NCI-H1694 treated with DMSO at 0.1 percent for 48 hours (cell line): ENCODE measurements around the gene NFATC2.
"Not testable (repeated sequence)": the region's sequence is repeated elsewhere in the genome, so short reads cannot be mapped to it uniquely, and the experiment has no call there.

Experiments used
- DNase-seq: peaks from one replicate; lab custom pipeline; 2025; lab: John Stamatoyannopoulos, UW

NFATC2 gene

DNA sequence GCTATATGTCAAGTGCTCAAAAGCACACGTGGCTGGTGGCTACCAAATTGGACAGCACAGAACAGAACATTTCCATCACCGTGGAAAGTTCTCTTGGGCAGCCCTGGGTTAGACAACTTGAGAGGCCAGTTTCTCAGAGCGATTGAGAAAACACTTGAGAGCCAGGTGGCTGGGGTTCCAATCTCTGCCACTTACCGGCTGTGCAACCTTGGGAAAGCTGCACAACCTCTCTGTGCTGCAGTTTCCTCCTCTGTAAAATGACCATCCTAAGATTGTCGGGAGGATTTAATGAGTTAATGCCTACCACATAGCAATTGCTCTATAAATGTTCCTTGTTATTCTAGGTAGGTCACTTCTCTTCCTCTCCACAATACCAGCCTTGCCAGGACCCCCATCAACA lies 25.1 kb upstream of the NFATC2 start:
- no peak for DNase-seq

DNA sequence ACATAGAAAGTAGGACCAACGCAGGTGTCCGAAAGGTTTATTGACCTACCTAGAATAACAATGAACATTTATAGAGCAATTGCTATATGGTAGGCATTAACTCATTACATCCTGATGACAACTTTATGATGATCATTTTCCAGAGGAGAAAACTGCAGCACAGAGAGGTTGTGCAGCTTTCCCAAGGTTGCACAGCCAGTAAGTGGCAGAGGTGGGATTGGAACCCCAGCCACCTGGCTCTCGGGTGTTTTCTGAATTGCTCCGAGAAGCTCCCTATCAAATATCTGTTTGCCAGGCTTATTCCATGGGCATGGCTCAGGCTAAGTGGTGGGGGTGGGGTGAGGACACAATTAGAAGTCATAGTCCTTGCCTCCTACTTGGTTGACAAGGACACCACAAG lies 24.1 kb upstream of the NFATC2 start:
- no peak for DNase-seq

DNA sequence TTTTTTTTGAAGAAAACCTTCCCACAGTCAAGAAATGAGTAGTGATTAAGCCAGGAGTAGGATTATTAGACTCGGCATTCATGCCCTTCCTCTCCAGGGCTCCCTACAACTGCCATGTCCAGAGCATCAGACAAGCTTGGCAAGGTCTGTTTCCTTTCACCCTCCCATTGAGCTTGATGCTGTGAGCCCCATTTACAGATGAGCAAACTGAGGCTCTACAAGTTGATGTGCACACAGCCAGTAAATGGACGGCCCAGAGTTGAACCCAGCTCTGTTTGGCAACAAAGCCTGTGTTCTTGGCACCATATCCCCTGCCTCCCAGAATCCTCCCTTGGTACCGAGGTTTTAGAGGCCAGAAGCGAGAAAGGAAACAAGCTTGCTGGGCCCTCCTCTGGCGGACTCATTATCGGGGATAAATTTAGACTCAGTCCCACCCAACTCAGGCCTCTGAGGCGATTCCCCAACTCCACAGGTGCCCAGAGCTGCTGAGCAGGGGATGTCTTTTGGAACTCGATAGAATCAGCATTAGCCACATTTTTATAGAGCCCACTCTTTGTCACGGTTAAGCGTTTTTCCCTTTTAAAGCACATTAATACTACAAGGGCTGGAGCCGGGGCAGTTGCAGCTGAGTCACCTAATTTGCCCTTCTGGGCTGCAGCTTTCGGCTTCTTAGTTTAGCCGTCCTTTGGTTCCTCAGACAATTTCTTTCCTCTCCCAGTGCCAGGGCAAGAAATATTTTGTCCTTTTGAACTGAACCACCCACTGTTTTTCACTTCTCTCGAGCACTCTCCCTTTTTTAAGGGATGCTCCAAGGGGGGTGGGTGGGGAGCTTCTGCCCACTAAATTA lies 23.0 kb upstream of the NFATC2 start:
- DNase-seq, result no peak

DNA sequence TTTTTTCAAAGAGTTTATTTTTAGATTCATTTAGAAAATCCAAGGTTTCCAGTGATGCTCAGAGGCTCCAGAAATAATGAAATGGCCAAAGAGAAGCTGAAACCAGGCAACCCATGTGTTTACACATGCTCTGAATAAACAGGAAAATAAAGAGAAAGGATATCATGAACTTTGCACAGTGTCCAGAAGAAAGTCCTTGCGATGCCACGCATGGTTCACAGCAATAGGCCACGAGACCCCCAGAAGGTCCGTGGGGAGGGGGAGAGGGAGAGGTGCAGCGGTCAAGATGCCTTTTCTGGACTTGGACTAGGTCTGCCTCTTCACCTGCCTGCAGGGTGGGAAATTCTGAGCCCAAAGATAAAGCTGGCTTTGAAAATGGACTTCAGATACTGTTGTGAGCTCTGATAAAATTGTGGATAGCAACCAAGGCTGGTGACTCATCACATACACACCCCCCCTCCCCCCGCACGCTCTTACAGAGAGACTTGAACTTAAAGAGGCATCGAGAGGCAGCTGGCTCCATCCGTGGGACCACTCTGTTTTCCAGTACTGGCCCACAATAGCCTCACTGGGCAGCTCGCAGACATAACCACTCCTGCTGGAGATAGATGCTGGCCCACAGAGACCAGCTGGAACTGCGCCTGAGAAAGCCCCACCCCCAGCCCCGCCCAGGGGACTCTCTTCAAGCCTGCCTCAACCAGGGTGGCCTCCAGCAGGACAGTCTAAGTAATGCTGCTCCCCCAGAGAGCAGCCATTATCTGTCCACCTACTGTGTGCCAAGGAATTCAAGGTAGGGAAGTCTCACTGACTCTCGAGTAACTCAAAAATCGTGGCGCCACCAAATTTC lies 21.2 kb upstream of the NFATC2 start:
- DNase-seq, result no peak

DNA sequence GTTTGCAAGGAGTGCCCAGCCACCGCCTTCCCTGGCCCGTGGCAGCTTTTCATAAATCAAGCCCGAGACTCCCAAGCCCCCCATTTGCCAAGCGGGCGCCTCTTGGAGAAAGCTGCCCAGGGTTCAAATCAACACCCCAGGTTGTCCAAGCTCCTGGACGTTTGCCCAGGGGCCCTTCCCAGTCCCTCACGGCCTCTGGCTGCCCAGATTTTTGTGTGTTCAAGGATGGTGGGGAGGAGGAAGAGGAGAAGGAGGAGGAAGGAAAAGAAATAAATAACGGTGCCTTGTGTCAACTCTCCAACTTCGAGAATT lies 20.6 kb upstream of the NFATC2 start:
- DNase-seq, result no peak

DNA sequence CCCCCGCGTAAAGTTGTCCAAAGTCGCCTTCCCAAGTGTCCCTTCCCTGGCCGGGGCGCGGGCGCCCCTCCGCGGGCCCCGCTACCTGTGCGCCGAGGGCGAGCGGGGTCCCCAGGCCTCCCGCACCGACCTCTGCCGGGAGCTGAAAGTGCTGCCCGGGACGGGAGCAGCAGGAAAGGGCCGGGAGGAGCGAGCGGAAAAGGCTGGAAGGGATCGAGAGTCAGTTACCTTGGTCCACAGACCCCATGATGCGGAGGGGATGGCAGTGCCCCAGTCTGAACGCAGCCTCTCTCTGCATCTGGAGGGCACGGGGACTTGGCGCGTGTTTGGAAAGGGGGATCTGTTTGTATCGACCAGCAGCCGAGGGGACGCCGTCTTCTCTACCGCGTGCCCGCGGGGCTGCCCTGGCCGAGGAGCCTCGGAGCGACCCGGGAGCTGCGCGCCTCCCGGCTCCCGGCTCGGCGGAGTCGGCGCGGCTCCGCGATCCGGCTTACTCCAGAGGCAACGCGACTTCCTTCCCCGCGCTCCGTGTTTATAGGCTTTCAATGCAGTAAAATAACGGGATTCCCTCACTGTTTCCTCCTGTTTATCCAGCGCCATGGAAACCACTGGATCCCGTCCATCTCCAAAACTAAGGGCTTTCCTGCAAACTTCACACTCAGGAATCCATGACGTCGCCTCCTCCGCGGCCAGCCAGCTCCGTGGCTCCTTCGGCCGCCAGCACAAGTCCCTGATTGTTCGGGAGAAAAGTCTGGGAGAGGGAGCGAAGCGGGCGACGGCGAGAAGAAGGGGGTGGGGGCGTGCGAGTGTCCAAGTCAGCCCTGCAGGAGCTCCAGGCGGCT lies 20.0 kb upstream of the NFATC2 start:
- DNase-seq, result no peak

DNA sequence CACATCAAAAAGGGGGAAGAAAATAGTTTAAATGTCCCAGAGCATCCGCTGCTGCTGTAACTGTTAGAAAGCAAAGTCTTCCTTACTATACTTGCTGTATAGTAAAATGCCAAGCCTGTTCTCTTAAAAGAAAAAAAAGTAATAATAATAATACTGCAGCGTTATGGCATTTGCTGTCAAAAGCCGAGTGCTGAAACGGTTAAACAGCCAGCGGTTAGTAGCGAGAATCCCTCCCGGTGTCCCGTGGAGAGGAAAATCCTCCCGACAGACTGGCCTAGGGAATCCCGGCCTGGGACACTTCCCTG lies 19.5 kb upstream of the NFATC2 start:
- no peak for DNase-seq

DNA sequence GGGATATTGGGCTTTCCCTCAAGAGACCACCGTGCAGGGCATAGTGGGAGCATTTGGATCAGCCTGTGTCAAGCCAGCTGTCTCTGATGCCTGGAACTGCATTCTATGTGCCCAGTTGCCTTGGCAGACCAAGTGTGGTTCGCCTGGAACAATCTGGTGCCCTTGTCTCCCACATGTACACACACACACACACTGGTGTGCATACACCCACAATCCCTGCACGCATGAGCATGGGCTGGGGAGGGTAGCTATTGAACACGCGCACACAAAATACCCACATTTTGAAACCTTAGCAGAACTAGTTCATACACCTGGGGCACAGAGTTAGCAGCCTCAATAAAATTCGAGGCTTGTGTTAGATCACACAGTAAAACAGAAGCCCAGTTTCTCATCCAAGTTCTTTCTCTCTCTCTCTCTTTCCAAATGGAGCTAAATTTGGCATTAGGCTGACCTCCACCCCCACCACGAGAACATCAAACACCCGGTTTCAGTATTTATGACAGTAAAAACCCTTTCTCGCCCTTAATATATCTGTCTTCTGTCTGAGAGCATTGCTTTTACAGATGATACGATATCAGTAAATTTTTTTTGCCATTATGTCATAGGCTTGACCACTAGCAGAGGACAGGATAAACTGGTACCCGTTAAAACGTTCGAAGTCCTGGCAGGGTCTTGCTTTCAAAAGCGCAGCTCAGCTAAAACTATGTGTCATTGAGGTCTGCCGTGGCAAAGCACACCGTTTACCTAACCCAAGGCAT lies 18.2 kb upstream of the NFATC2 start:
- no peak for DNase-seq

DNA sequence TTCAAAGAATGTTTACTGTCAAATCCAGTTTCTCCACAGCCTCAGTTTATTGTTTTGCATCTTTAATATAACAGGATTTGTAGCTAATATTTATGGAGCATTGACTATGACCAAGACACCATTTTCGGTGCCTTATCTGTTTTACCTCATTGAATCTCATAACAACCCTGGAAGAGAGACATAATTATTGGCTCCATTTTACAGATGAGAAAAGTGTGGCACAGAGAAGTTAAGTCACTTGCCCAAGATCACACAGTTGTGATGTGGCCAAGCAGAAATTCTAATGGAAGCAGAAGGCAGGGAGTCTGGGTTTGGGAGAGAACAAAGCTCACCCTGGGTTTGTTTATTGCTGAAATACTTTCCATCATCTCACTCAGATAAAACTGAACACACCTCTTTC lies 17.5 kb upstream of the NFATC2 start:
- no peak for DNase-seq

DNA sequence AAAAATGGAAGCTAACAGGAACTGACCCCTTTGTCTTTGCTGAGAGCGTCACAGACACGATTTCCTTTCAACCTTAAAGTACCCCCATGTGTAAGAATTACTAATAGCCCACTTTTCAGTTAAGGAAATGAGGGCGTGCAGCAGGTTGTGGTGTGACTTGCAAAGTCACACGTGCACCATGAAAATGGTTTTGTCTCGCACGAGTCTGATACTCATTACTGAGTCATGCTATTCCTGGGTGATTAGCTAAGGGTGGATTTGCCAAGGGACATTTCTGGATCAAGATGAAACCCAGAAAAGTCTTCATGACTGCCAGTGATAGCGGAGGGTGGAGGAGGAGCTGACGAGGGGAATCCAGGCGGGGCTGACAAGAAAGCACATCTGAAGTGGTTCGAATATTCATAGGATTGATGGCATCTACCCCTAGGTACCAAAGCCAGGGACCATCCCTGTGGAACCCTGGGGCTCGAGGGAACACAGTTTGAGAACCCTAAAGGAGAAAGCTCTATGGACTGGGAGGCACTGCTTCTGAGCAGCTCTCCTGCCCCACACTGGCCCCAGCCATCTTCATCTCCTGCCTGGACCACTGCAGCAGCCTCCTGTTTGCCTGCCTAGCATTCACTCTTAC lies 12.1 kb upstream of the NFATC2 start:
- DNase-seq, result no peak

DNA sequence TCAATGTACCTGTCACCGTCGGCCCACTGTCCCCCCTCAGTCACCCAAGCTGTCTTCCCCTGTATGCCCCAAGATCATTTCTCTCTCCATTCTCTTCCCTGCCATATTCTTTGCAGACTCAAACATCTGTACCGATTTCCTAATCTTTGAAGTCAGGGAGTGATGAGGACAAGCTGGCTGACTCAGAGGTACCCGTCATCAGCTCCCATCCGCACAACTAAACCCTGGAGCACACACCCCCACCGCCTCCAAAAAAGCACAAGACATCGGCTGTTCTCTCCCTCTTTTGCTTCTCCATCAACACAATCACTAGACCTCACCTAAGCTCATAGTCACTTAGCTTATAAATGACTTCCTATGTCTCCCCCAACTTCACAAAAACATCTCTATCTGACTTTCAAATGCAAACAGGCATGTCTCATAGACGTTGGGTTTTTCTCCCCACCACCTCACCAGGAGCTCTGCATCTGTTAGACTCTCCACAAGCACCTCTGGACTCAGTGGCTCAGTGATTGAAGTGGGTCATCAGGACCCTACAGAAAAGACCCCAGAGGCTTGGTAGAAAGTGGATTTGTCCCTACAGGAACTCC lies 11.5 kb upstream of the NFATC2 start:
- no peak for DNase-seq

DNA sequence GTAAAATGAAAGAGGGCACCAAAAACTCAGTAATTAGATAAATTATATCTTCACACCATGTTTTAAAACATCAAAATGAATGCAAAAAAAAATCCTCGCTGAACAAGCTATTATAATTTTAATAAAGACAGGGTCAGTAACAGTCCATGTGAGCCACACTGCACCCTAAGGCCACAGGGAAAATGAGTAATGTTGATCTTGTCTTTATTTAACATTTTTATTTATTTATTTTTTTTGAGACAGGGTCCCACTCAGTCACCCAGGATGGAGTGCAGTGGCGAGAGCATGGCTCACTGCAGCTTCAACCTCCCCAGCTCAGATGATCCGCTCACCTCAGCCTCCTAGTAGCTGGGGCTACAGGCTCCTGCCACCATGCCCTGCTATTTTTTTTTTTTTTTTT lies 8.7 kb upstream of the NFATC2 start:
- DNase-seq, result no peak

DNA sequence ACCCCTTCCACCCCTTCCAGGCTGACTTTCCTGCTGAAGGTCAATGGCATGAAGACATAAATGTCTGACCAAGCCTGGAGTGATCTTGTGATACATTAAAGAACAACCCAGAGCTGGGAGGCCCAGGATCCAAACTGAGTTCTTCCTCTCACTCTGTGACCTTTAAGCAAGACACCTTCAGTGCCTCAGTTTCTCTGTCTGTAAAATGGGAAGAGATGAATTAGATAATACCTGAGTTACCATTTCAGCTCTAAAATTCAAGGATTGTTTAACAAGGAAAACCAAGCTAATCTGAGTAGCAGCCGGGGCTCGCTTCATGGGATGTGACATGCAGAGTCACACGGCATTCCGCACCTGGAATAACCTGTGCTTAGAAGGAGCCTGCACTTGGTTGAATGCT lies 7.0 kb upstream of the NFATC2 start:
- DNase-seq, result no peak

DNA sequence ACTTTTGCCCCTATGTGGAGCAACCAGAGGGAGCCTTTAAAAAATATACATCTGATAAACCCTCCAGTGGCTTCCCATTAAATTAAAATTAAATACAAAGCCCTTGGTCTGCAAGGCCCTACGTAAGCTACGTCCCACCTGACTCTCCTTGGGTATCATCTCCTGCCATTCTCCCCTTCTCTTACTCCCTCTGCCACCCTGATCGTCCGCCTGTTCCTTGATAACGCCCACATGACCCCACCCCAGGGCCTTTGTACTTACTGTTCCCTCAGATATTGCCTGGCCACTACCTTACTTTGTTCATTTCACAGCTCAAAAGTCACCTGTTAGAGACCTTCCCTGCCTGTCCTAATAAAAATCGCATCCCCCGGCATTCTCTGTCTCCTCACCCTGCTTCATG lies 5.4 kb upstream of the NFATC2 start:
- no peak for DNase-seq

DNA sequence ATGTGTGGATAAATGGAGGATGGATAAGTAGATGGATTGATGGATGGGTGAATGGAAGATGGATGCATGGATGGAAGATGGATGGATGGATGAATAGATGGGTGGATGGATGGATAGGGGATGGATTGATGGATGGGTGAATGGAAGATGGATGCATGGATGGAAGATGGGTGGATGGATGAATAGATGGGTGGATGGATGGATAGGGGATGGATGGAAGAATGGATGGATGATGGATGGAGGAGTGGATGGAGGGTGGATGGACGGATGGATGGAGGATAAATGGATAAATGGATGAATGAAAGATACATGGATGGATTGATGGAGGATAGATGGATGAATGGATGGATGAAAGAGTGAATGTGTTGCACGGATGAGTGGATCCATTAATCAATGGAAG lies 3.0 kb upstream of the NFATC2 start:
- no peak for DNase-seq

DNA sequence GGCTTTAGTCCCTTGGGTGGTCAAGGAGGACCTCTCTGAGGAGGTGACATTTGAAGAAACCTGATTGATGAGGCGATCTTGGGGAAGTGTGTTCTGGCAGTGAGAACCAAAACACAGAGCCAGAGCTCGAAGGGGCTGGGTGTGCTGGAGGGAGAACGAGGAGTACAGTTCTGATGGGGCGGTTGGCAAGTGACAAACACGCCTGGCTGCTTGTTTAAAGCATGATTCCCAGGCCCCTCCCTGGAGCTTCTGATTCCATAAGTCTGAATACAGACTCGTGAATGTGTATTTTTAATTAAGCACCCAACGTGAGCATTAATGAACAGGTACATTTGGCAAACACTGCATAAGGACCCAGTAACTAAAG lies 886 bp upstream of the NFATC2 start:
- DNase-seq, result no peak

DNA sequence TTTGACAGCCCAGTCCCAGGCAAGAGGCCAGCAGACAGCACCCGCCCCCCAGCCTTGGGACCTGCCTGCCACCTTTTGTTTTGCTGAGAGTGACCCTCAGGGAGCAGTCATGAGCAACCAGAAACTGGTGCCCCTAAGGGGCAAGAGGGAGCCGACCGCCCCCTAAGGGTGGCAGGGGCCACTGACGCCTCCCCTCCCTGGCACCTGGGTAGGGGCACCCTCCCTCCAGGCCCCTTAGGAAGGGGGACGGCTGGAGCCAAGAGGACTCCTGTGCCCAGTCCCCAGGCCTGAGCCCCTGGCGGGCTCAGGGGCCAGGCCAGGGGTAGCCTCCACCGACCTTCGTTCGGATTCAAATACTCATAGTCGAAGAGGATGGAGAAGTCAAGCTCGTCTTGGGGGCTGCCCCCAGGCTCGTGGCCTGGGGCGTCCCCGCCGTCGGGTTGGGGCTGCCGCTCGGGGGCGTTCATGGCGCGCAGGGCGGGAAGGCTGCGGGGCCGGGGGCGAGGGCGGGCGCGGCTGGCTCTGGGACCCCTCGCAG lies 417 bp downstream of the NFATC2 start:
- DNase-seq, result no peak

DNA sequence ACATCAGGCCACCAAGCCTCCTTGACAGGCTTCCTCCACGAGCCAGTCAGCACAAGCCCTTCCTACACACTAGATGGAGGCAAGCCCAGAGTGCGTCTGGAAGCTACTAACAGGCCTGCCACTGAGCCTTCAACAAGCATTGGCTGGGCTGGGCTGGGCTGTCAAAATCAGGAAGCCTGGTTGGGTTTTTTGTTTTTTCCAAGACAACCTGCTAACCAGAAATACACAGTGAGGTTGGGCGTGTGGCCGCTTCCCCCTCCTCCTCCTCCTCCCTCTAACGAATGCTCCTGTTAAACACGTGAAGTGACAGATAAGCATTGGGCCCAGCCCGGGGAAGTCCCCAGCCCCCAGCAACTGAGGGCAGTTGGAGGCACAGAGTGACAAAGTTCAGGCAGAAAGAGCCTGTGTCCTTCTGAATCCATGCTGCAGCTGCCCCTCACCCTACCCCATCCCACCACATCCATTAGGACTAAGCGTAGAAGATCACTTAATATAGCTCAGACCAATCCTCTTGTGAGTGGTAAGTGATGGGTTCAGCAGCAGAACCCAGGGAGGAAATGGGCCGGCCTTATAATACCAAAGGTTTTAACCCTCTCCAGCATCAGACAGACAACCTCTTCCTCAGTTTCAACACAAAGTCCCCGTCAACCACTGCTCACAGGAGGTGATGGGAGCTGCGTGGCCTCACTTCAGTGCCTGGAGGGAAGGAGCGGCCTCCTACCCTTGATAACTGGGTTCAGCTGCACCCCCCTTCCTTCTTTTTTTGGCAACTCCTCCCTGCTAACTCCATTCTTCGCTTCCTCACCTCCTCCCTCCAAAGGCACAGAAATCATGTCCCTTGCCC lies 1.1 kb downstream of the NFATC2 start:
- DNase-seq, result peak; percentile 26

DNA sequence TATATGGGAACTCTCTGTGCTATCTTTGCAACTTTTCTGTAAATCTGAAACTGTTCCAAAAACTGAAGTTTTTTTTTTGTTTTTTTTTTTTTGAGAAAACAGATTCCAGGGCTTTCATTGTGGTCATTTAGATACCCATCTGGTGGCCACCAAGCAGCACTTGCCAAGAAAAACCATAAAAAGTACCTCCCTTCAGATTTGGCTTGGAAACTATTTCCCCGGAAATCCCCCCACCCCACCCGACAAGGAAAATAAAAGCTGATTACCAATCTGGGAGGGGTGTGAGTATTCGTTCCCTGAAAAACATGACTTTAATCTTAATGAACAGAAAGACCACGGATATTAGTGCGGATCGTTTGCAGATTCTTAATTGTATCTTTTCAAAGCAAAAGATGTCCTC lies 1.9 kb downstream of the NFATC2 start:
- no peak for DNase-seq

DNA sequence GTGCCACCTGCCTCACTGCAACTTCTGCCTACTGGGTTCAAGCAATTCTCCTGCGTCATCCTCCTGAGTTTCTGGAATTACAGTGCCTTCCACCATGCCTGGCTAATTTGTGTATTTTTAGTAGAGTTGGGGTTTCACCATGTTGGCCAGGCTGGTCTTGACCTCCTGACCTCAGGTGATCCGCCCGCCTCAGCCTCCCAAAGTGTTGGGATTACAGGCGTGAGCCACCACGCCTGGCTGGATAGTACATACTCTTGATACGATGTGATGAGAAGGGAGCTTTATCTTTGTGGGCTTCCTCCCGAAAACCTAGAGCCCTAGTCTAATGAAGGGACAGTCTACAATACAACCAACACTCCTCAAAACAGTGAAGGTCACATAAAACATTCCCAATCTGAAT lies 2.4 kb downstream of the NFATC2 start:
- DNase-seq, result not testable (repeated sequence)
